Measurements from ENCODE around the gene PRRT3. TPM values are rescaled to one million over a fixed set of nuclear protein-coding genes. Genes with fewer than 3 reads are reported as not detected.

PRRT3 gene
- total and polyA plus RNA-seq, 2 of the 4 experiments (the other 2 are of a cell fraction) = 0.72 to 4.2 TPM

- no peak overlapping the region for H2BK15ac ChIP-seq (ENCODE audit: low read depth, low read length)
- peak overlapping the region in 1 of 2 experiments; percentile 49; a peak in 1 of 4 replicates for H4K8ac ChIP-seq (ENCODE audit: low read depth in 2 of 2, low read length in 2 of 2)
- no peak overlapping the region for H3K9ac ChIP-seq (ENCODE audit: low read depth, low read length)
- no peak overlapping the region for H2BK5ac ChIP-seq (ENCODE audit: low read depth, low read length, poor library complexity, severe bottlenecking)
- intact Hi-C loops (cut with micrococcal nuclease) = no loop called here
- peaks cover 6% of the 10 kb centered on the region for H3K9me1 ChIP-seq (ENCODE audit: insufficient read depth, low read length)
- no peak overlapping the region for H2AK5ac ChIP-seq (ENCODE audit: low read depth, low read length)
- H3K4me3 ChIP-seq (ENCODE audit: insufficient read depth, low read depth, low read length) = no peak overlapping the region
- H3K18ac ChIP-seq (ENCODE audit: low read depth, low read length) = no peak overlapping the region
- in situ Hi-C loops (cut with MboI; ENCODE audit: low sequenced_read_pairs) = no loop called here
- no peak overlapping the region for H3K14ac ChIP-seq (replicated peaks; ENCODE audit: low read depth, low read length)
- H3K27me3 ChIP-seq (ENCODE audit: control insufficient read depth, insufficient read depth, low read length) = no peaks in the 10 kb centered on the region
- no peak overlapping the region; the same call in 1 of the 2 replicates for H3K23ac ChIP-seq (ENCODE audit: low read depth, low read length)
- no peak overlapping the region for H4K5ac ChIP-seq (ENCODE audit: low read depth, low read length)
- WGBS, 2 experiments (ENCODE audit: extremely low coverage in 2 of 2, insufficient read length in 1 of 2) = 60% methylated on average over 1 of the region's 7 CpGs; no CpG with 5 or more reads in 1 of the 2 experiments
- no peaks in the 10 kb centered on the region for H3K9me3 ChIP-seq (ENCODE audit: control insufficient read depth, insufficient read depth, low read length)
- no peaks in the 10 kb centered on the region for H3K79me1 ChIP-seq (ENCODE audit: low read depth in 1 of 2, low read length in 2 of 2)
- H3K4me2 ChIP-seq (ENCODE audit: low read depth, low read length) = no peak overlapping the region; the same call in 1 of the 2 replicates
- no peak overlapping the region for H3K27ac ChIP-seq (ENCODE audit: insufficient read depth, low read length)
- no peak overlapping the region for H3K56ac ChIP-seq (ENCODE audit: extremely low read depth, insufficient read depth, low read length)
- H2BK20ac ChIP-seq (ENCODE audit: low read depth, low read length) = no peak overlapping the region
- no peaks in the 10 kb centered on the region; the same call in 1 of the 2 replicates for H3K36me3 ChIP-seq (ENCODE audit: control insufficient read depth, insufficient read depth, low read length)
- H3K4ac ChIP-seq (ENCODE audit: low read depth, low read length) = no peak overlapping the region
- H4K20me1 ChIP-seq (ENCODE audit: insufficient read depth, low read length) = no peaks in the 10 kb centered on the region; the same call in 1 of the 2 replicates
- no peak overlapping the region for H2BK120ac ChIP-seq (ENCODE audit: low read depth, low read length)
- dilution Hi-C loops (cut with HindIII; ENCODE audit: low sequenced_read_pairs, unreplicated experiment) = no loop called here
- CTCF ChIA-PET = no interaction called here
- ATAC-seq (ENCODE audit: low read depth) = no peak
- peaks cover 13% of the 10 kb centered on the region for H3K4me1 ChIP-seq (ENCODE audit: control insufficient read depth, insufficient read depth, low read length)
- TF ChIP-seq POLR2A (IDR thresholded peaks at IDR 0.05; ENCODE audit: low read depth, low read length) (no peak), SMC3 (IDR thresholded peaks at IDR 0.05; ENCODE audit: low read depth, low read length) (no peak), MAFK (IDR thresholded peaks at IDR 0.05; ENCODE audit: low read depth, low read length) (no peak), RCOR1 (IDR thresholded peaks at IDR 0.05; ENCODE audit: insufficient replicate concordance, low read length) (no peak), MAZ (IDR thresholded peaks at IDR 0.05; ENCODE audit: borderline replicate concordance, low read depth, low read length) (no peak), MXI1 (IDR thresholded peaks at IDR 0.05; ENCODE audit: borderline replicate concordance, low read depth, low read length) (no peak), ELK1 (IDR thresholded peaks at IDR 0.05; ENCODE audit: borderline replicate concordance, low read depth, low read length) (no peak), RAD21 (IDR thresholded peaks at IDR 0.05; ENCODE audit: low read length) (no peak), NFE2L2 (IDR thresholded peaks at IDR 0.05; ENCODE audit: low read depth, low read length) (no peak), USF2 (IDR thresholded peaks at IDR 0.05; ENCODE audit: low read depth, low read length) (no peak), FOS (IDR thresholded peaks at IDR 0.05; ENCODE audit: low read depth, low read length) (no peak), CEBPB (IDR thresholded peaks at IDR 0.05; ENCODE audit: low read depth, low read length) (no peak), CHD1 (IDR thresholded peaks at IDR 0.05; ENCODE audit: low read depth, low read length) (no peak), RFX5 (IDR thresholded peaks at IDR 0.05; ENCODE audit: low read depth, low read length) (no peak), BHLHE40 (IDR thresholded peaks at IDR 0.05; ENCODE audit: low read depth, low read length) (no peak)
- POLR2A ChIA-PET (ENCODE audit: unreplicated experiment) = no interaction called here
- no peak overlapping the region for H2AK9ac ChIP-seq (replicated peaks; ENCODE audit: low read depth, low read length, poor library complexity)
- BruUV-seq (replicated peaks) = no TSS peak
- H4K91ac ChIP-seq (ENCODE audit: insufficient read depth, low read depth, low read length) = no peak overlapping the region
- DNase-seq = no peak
- no peak overlapping the region for H2AFZ ChIP-seq (replicated peaks; ENCODE audit: low read length, poor library complexity)
Observed at GRCh38 chr3:9951126-9951525, 1.1 kb downstream of the PRRT3 start.
